ENCODE results near the gene TJAP1. TPM values are rescaled to one million over a fixed set of nuclear protein-coding genes. Genes with fewer than 3 reads are reported as not detected.
"Not testable (repeated sequence)": the region's sequence is repeated elsewhere in the genome, so short reads cannot be mapped to it uniquely, and the experiment has no call there.

TJAP1 gene
- total RNA-seq, 1 experiment from 2014 or later = 21.8 TPM

DNA sequence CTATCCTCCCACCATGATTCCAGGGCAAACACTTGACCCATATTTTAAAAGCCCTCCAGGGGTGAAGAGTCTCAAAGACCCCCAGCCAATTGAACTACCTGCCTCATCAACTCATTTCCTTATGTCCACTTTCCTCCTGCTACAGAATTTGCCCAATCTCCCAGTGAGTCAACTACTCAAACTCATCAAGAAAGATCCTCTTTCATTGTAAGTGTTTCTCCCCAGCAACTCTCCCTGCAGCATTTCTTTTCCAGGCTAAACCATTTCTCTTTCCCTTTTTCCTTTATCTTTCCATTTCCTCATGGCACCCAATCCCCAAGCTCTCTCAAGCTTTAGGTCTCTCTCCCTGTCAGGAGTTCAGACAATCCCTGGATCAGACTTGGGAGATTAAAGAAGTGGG is 23.5 kb upstream of the TJAP1 start:
- DNase-seq (ENCODE audit: low read depth) = no peak

DNA sequence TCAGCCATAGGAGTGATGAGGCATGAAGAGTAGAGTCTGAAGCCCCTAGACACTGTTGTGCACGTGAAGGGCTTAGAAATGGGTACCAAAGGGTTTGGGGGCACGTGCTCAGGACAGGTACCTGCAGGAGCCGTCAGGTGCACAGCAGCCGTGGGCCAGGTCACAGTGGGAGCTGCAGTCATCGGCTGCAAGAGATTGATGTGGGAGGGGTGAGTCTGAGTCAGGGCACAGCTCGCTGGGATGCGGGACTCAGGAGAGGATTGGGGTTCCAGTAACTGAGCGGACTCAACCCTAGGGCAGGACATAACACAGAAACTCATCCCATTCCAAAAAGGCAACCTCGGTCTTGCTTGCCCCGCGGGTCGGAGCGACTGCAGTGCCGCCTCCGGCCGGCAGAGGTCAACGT is 23.1 kb upstream of the TJAP1 start:
- DNase-seq (ENCODE audit: low read depth) = no peak

- DNase-seq (ENCODE audit: low read depth) = peak; percentile 85
Measured at GRCh38 chr6:43454696-43455530, 22.5 kb upstream of the TJAP1 start.

GRCh38 chr6:43455531-43456428 is 21.6 kb upstream of the TJAP1 start, which contains the start of gene DLK2:
Gene DLK2 (minus strand): TSS chr6:43455548. CDS start chr6:43454825, 723 bp downstream.
- peak; percentile 38 for DNase-seq (ENCODE audit: low read depth)

GRCh38 chr6:43457643-43458042 is 19.7 kb upstream of the TJAP1 start:
- DNase-seq (ENCODE audit: low read depth) = no peak

GRCh38 chr6:43458154-43458553 is 19.2 kb upstream of the TJAP1 start:
- not testable (repeated sequence) for DNase-seq (ENCODE audit: low read depth)

DNA sequence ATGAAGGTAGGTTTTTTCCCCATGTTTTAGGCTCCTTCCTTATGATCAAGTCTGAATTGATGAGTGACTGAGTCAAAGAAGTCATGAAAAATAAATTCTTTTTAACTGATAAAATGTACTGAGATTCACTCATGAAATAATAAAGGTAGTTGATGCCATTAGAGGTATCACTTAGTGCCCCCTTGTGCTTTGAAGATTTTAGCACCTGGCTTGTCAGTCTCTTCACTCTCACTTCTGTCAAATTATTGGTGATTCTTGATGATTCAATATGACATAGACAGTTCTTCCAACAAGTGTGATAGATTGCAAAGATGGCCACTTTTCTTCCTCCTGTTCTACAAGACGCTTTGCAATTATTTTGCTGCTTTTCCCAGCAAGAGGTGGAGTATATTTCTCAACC is 17.8 kb upstream of the TJAP1 start:
- DNase-seq (ENCODE audit: low read depth) = no peak

DNA sequence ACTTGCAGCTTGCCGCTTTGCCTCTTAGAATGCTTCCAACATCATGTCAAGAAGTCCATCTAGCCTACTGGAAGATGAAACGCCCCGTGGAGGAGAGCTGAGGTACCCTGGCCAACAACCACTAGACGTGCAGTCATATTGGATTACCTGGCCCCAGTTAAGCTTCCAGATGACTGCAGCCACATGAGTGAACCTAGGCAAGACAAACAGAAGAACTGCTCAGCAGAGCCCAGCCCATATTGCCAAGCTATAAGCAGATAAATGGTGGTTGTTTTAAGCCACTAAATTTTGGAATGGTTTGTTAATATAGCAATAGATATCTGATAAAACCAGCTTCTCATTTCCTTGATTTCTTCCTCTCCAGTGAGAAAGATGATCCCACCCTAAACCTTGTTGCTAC is 17.3 kb upstream of the TJAP1 start:
- DNase-seq (ENCODE audit: low read depth) = no peak

GRCh38 chr6:43461936-43462335 is 15.4 kb upstream of the TJAP1 start:
- no peak for DNase-seq (ENCODE audit: low read depth)

DNA sequence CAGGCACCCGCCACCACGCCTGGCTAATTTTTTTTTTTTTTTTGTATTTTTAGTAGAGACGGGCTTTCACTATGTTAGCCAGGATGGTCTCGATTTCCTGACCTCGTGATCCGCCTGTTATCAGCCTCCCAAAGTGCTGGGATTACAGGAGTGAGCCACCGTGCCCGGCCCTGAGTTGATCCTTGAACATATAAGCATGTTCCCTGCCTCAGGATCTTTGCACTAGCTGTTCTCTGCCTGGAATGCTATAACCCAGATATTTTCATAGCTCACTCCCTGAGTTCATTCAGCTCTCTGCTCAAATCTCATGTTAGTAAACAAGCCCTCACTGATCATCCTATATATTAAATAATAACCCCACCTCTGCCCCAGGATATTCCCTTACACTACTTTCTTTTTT is 13.0 kb upstream of the TJAP1 start:
- no peak for DNase-seq (ENCODE audit: low read depth)

DNA sequence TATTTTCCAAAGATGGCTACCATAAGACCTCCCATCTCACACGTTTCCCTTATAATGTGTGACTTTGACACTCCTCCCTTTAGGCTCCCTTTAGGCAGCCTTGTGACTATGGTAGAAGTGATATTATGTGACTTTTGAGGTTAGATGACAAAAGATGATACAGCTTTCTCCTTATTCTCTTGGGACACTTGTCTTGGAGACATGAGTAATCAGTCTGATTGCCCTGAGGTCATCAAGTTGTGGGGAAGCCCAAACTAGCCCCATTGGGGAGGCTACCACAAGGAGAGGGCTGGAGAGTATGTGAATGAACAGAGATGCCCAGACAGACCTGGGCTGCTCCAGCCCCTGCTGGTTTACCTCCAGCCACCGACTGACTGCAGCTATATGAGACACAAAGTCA is 11.4 kb upstream of the TJAP1 start:
- DNase-seq (ENCODE audit: low read depth) = no peak

DNA sequence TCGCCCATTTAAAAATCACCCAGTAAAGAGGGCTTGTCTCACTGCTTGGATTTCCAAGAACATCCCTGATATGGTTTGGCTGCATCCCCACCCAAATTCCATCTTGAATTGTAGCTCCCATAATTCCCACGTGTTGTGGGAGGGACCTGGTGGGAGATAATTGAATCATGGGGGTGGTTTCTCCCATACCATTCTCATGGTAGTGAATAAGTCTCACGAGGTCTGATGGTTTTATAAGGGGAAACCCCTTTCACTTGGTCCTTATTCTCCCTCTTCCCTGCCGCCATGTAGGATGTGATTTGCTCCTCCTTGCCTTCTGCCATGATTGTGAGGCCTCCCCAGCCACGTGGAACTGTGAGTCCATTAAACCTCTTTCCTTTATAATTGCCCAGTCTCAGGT is 10.1 kb upstream of the TJAP1 start:
- not testable (repeated sequence) for DNase-seq (ENCODE audit: low read depth)

DNA sequence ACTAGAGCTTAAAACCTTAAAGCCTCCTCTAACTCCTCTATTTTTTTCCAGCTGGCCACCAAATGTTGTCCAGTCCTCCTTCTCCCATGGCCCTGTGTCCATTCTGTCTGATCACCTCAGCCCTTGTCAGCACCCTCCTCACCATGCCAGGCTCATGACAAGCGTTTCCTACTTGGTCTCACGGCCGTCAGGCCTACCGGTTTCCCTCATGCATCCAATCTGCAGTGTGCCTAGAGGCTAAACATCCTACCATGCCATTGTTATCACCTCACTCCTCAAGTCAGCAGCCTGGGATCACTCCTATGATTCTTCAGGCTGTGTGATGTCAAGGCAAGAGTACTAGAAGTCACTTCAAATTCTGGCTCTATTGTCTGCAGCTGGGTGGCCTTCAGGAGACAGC is 9.6 kb upstream of the TJAP1 start:
- no peak for DNase-seq (ENCODE audit: low read depth)

DNA sequence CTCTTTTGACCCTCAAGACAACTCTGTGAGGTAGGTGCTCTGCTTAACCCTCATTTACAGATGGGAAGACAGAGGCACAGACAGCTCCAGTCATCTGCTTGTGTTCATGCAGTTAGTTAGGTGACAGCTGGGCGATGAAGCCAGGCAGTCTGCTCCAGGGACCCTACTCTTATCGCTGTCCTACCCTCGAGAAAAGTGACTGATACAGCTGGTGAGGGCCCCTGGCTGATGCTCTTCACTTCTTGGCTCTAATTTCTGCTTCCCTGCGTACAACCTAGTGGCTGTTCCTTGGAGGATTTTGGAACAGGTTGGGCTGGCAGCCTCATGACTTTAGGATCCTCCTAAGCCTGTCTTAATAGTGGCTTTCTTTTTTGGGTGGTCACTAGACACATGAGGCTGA is 9.1 kb upstream of the TJAP1 start:
- no peak for DNase-seq (ENCODE audit: low read depth)

GRCh38 chr6:43468748-43469681 is 8.4 kb upstream of the TJAP1 start:
- DNase-seq (ENCODE audit: low read depth) = no peak

- no peak for DNase-seq (ENCODE audit: low read depth)
Measured at GRCh38 chr6:43469947-43470346, 7.4 kb upstream of the TJAP1 start.

DNA sequence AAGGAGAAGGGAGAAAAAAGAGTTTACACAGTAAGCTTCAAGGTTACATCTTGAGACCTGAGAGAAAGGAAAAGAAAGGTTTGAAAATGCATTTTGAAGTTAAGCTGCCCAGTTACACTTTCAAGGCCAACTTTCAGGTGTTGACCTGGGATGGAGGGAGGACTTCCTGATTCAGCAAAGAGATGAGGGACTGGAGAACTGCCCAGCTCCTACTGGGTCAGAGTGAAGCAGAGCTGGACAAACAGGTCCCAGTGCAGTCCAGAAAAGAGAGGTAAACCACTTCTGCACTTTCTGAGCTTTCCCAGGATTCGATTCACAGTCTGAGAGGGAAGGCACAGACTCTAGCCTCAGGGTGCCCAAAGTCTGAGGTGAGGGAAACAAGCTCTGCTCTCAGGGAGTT is 6.0 kb upstream of the TJAP1 start:
- DNase-seq (ENCODE audit: low read depth) = no peak

DNA sequence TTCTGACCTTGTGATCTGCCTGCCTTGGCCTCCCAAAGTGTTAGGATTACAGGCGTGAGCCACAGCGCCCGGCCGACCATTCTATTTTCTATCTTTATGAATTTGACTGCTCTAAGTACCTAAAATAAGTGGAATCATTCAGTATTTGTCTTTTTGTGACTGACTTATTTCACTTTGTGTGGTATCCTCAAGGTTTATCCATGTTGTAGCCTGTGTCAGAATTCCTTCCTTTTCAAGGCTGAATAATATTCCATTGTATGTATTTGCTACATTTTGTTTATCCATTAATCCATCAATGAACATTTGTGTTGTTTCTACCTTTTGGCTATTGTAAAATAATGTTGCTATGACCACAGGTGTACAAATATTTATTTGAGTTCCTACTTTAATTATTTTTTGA is 4.9 kb upstream of the TJAP1 start:
- DNase-seq (ENCODE audit: low read depth) = no peak

GRCh38 chr6:43475516-43475915 is 1.9 kb upstream of the TJAP1 start:
- DNase-seq (ENCODE audit: low read depth) = no peak

- DNase-seq (ENCODE audit: low read depth) = no peak
Measured at GRCh38 chr6:43476746-43477145, 624 bp upstream of the TJAP1 start.

- no peak for DNase-seq (ENCODE audit: low read depth)
Measured at GRCh38 chr6:43478008-43478372, 620 bp downstream of the TJAP1 start.

DNA sequence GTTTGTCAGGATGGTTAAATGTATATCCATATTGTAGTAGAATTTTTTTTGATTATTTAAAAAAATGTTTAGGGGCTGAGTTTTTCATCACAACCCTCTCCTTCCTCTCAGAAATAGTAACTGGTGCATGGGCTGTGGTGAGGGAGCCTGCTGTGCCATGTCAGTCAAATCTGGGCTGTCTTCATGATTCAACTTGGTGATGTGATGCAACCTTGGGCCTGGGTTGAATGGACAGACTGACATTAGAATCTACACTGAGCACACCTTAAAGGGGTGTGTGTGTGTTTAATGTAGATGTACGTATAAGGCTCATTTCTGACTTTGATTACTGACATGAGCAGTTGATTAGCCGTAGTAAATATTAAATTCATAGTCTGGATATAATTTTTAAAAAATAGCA is 3.7 kb downstream of the TJAP1 start:
- DNase-seq (ENCODE audit: low read depth) = no peak
